GM21367 (cell line): ENCODE data around the gene CLASP1.
"Not testable (repeated sequence)": the region's sequence is repeated elsewhere in the genome, so short reads cannot be mapped to it uniquely, and the experiment has no call there.

ENCODE experiments used
- ATAC-seq: cut with Tn5 transposase; IDR thresholded peaks from one replicate; pipeline ENCODE4 v1.9.1; 2021; ENCODE audit not compliant: unreplicated experiment

CLASP1 gene

GRCh38 chr2:121587131-121587530 is 62.1 kb downstream of the CLASP1 start:
- ATAC-seq, result no peak

GRCh38 chr2:121584741-121585140 is 64.5 kb downstream of the CLASP1 start:
- ATAC-seq, result no peak

GRCh38 chr2:121583555-121583954 is 65.7 kb downstream of the CLASP1 start:
- ATAC-seq, result no peak

GRCh38 chr2:121582272-121582671 is 67.0 kb downstream of the CLASP1 start:
- ATAC-seq, result no peak

DNA sequence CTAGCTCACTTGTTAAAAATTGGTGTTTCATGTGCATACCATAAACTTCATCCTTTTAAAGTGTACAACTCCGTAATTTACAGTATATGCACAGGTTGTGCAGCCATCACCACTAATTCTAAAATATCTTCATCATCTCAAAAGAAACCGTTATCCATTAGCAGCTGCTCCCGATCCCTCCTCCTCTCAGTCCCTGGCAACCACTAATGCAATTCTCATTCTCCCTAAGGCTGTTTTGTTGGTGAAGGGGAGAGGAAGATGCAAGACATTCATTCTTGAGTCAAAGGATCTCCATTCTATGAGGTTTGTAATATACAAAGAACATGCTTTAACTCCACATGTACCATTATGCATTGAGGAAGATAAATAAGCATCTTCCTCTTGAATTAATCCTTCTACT is 70.0 kb downstream of the CLASP1 start:
- no peak for ATAC-seq

DNA sequence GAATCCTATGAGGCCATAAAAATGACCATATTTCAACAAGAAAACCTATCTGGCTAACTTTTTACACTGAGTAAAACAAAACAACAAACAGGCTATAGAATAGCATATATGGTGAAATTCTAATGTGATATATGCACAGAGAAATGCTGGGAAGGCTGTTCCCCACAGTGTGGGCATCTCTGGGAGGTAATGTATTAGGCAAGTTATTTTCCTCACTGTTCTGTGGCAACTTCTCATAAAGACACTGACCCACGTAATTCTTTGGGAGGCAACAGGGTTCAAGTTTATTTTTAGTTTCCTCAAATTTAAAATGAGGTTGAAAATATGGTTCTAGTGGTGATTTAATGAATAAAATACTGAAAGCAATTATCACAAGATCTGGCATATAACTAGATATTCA is 71.9 kb downstream of the CLASP1 start:
- no peak for ATAC-seq

GRCh38 chr2:121576263-121576662 is 73.0 kb downstream of the CLASP1 start:
- ATAC-seq, result no peak

DNA sequence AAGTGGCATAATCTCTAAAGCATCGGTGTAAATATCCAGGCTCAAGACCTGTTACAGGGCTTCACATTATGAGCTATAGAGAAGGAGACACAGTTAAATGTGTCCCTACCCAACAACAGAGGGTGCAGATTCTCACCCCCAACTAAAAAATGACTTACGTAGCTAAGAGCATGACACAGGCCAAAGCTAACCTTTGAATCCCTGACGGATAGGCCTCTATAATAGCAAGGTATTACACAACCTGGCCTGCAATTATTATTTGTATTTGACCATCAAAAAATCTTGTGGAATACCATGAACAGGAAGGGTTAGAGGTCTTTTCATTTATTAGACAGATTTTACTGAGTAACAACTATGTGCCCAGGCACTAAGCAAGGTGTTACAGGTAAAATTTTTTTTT is 73.5 kb downstream of the CLASP1 start:
- no peak for ATAC-seq

DNA sequence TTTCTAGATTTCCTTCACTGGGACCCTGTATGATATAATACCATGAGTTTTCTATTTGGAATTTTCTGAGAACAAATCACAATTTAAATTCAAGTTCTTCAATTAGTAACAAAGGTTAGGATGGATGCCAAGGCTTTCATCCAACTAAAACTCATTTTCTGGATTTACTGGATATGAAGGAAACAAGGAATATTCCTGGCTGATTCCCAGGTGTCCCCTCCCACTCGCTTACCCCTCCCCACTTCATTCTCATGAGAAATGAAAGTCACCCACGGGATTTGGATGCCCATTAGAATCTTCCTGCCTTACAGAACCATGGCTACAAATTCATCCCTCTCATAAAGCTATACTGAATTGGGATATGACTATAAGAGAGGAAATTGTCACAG is 78.6 kb downstream of the CLASP1 start:
- ATAC-seq, result no peak

DNA sequence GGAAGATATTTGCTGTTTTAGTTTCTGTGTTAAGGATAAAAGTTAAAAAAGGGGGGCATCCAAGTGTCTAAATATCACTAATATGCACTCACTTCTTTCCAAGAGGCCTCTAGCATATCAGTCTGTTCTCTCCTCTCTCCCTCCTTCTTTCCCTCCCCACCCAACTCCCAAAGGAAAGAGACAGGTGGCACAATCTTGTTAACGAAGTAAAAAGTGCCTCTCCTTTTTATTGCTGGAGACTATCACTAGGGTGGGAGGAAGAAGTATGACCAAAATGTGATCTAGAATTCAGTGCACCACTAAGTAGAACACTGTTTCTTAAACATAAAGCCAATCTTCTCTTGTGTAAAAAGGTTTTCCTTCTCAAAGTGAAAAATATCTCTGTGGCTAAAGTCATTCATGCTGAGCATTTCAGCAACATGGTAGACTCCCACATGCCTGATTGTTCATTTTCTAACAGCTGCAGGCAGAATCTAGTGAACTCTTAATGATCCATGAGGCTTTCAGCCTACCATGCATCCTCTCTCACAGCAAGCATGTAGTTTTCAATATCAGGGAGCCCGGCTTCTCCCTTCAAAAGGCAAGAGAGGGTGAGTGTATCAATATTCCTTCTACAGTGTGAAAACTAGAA is 79.1 kb downstream of the CLASP1 start:
- ATAC-seq, result no peak

- ATAC-seq, result no peak
Measured at GRCh38 chr2:121567957-121568409, 81.3 kb downstream of the CLASP1 start.

DNA sequence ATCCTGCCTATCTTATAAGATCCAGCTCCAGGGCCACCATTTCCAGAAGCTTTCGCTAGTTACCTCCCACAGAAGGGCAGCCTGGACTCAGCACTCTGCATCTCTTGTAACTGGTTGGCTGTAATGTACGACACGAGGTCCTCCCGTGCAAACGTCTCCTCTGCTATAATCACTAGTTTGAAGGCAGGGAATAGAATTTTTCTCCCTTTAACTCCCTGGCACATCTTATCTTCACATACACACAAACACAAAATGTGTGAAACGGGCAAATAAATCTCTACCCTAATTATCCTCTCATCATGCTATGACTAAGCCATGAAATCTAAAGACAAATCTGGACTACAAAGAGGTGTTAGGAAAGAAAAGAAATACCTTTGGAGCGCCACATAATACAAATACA is 81.8 kb downstream of the CLASP1 start:
- ATAC-seq, result no peak

DNA sequence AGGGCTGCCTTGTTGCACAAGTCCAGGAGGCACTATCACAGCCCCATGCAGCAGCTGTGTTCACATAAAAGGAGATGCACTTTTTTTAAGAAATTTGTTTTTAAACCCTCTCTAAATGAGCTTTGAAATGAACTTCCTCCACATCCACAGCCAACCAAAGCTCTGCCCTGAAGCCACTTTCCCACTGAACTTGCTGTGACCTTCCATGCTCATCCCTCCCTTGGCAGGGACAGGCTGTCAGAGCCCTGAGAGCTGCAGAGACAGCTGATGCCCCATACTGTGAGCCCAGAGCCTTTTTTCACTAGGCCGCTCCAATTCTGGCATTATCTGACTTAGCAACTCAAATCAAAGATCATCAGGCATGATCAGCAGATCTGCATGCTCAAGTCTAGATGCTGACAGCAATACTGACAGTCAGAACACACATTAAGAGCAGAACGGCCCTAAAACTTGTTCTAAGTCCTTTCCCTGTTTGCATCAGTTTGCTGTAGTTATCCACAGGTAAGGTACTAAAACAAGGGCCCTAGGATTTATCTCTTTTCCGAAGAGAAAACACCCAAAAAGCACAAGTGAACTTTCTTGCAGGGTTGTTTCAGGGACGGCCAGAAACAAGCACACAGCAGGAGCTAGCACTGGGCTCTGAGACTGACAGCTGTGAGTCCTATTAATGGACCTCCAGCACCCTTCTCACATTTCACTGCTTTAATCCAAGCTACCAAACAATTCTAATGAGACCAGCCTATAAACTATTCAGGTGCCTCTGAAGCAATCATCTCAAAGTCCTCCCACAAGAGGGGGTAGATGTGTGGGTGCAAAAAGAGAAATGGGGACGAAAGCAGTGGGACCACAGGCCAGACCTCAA is 83.6 kb downstream of the CLASP1 start:
- ATAC-seq, result no peak

GRCh38 chr2:121564905-121565304 is 84.4 kb downstream of the CLASP1 start:
- ATAC-seq, result no peak

DNA sequence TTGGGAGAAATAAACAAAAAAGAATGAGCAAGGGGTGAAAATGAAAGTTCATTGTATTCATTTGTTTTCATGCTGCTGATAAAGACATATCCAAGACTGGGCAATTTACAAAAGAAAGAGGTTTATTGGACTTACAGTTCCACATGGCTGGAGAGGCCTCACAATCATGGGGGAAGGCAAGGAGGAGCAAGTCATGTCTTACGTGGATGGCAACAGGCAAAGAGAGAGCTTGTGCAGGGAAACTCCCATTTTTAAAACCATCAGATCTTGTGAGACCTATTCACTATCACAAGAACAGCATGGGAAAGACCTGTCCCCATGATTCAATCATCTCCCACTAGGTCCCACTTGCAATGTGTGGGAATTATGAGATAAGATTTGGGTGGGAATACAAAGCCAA is 85.5 kb downstream of the CLASP1 start:
- not testable (repeated sequence) for ATAC-seq

DNA sequence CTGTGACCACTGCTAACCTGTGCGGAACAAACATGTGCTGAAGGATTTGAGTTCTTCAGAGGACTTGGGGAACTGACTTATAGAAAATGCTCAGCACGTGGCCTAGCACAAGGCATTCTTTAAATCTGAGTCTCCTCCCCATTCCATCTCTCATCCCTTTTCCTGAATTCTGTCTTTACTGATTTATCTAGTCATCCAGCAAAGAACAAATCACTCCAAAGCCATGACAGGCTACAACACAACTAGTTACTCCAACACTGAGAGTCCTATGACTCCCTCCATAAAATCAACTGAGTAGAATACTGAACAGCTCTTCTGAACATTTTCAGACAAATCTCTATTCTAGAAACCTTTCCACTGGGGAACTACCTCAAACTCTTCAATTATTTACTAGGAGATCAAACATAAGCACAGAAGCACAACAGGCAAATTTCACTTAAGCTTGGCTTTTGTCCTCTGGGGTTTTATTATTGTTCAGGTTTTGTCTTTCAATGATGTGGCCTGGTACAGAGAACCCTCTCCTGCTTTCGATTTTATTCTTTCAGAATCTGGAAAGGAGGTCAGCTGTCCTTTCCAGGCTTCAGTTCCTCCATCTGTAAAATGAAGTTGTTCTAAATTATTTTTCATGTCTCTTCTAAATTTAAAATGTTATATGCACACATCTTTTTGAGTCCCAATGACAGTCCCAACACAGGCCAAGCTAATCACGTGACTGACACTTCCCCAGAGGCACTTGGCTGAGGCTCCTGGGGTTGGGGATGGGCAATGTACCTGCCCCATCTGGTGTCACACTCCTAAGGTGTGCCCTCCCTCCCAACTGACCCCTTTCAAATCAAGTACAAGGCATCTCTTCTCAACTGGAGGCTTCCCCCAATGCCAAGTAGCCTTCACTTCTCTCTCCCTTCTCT is 86.7 kb downstream of the CLASP1 start:
- ATAC-seq, result no peak

GRCh38 chr2:121561617-121562268 is 87.5 kb downstream of the CLASP1 start:
- ATAC-seq, result no peak

GRCh38 chr2:121558329-121558728 is 90.9 kb downstream of the CLASP1 start:
- no peak for ATAC-seq

DNA sequence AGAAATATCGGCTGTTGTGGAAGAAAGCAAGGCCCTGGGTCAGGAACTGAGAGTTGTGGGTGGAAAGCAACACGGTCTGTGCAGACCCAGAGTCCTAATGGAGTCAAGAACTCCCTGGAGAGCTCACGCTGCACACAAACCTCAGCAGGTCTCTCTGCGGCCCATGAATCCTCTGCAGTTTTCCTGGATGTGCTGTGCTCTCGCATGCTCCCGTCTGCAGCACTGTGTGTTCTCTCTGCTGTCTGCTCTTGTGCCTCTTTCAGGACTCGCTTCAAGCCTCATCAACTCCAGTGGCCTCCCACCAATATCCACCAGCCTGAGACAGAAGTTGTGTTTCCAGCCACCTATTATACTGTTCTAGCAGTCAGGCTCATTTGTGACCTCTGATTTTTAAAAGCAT is 94.3 kb downstream of the CLASP1 start:
- no peak for ATAC-seq

GRCh38 chr2:121552477-121553180 is 96.6 kb downstream of the CLASP1 start:
- ATAC-seq, result not testable (repeated sequence)
